CD1c-positive myeloid dendritic cell (primary cell): ENCODE data around the gene CKB.
A peak's percentile ranks its signal among the peaks of the same experiment; 100 is the strongest.

Experiments used
- DNase-seq: peaks from one replicate; pipeline ENCODE4 v3.0.0-alpha.2; 2016; ENCODE audit errors: extremely low spot score

Gene CKB

DNA sequence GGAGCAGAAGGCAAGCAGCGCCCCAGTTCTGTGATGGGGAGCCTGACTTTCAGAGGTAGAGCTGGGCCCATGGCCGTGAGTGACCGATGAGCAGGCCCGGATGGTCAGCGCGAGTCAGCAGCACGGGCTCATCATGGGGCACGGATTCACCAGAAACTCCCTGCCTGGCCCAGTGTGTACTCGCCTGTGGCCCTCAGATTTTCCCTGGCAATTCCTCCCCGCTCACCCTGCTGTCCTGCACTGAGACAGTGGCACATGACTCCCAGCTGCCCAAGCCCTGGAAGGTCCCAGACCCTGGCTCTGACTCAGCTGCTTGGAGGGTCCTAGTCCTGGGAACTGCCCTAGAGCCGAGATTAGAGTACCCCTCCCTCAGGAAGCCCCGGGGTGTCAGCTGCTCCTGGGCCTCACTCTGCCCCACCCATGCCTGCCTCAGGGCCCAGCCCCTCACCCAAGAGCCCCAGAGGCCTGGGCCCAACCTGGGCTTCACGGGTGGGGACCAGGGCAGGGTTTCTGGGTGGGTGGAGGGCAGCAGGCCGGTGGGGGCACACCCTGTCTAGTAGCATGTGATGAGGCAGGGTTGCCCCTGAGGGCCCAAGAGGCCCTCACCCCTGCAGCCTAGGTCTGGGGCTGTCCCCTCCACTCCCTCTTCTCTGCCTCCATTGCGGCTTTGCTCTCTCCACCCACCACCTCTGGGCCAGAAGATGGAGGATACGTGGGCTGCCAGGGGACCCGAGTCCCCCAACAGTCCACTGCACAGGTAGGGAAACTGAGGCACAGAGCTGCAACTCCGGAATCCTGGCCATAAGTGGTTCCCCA, 14.8 kb upstream of the CKB start:
- DNase-seq, result no peak

DNA sequence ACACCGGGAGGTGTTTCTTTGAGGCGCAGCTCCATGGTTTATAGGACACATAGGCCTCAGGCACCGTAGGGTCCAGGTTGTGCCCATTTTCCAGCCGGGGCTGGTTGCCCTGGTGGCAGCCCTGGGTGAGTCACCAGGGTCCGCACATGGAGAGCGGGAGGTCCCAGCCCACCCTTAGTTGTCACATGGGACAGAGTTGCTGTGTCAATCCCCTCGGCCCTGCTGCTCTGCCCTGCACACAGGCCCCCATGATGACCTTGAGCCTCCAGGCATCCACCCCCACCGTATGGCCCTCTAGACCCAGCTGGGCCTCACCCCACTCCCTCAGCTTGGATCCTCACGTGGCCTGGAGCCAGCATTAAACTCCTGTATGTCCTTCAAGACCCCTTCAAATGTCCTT, 14.1 kb upstream of the CKB start:
- DNase-seq, result no peak

DNA sequence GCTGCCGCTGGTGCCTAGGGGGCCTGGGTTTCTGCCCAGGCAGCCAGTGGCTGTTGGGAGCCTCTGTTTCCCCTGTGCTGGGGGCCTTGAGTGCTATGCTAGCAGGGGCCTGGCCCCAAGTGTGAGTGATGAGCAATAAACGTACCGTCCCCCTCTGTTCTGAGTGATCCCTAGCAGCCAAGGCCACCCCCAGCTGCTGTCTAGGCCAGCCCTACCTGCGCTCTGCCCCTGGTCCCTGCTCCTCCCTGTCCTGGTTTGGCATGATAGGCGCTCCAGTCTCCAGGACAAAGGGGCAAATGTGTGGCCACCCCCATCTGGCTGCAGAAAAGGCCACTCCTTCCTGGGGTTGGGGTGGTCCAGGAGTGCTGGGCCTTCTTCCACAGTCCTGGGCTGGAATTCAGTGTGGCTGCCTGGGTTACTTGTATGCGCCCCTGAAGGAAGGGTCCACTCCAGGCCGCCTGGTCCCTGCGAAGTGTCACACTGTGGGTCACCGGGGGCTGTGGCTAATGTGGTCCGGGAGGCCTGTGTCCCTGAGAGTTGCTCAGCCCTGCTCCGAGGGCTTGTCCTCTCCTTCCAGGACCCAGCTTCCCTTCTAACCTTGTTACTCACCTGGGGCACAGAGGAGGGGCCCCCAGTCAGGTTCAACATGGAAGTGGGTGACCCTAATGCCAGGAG, 13.4 kb upstream of the CKB start:
- no peak for DNase-seq

DNA sequence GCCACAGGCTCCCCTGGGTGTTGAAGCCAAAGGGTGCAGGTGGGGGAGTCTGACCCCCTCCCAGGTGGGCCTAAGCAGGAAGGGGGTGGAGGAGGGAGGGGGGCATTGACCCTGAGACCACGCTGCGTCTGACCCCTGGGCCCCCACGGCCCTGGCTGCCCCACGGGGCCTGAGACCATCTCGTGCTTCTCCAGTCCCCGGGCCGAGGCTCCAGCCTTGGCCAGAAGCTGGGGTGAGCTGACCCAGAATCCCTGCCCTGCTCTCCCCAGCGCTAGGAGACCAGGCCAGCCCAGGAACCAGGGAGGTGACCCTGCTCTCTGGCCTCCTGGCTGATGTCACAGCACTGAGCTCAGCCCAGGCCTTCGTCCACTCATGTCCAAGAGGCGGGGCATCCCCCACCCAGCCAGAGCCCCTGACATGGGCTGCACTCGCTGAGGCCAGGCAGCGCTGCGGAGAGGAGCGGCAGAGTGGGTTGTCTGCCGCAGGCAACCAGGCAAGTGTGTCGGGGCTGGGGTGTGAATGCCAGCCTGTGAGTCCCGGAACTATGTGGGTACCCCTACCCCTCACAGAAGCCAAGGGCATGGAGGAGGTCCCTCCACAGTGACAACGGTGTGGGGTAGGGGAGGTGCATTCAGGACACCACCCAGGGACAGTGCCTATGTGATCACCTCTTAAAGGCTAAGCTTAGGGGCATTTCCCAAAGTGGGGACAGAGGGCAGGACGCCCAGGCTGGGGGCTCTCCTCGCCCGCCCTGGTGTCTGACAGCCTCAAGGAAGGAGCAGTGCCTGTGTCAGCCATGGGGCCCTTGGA, 12.7 kb upstream of the CKB start:
- DNase-seq, result no peak

DNA sequence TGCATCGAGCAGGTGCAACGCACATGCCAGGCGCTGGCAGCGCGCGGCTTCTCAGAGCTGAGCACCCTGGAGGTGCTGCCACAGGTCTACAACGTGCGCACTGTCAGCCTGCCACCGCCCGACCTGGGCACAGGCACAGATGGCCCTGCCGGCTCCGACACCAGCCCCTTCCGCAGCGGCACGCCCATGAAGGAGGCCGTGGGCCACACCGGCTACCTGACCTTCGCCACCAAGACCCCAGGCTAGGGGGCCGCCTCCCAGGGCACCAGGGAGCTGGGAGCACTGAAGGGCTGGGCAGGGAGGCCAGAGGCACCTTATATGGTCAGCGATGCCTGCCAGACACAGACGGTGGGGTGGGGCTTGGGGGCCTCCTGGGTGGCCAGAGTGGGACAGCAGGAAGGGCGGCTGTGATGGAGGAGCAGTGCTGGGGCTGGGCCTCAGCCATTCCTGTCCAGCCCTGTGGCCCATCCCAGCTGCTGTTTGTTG, 12.0 kb upstream of the CKB start:
- no peak for DNase-seq

DNA sequence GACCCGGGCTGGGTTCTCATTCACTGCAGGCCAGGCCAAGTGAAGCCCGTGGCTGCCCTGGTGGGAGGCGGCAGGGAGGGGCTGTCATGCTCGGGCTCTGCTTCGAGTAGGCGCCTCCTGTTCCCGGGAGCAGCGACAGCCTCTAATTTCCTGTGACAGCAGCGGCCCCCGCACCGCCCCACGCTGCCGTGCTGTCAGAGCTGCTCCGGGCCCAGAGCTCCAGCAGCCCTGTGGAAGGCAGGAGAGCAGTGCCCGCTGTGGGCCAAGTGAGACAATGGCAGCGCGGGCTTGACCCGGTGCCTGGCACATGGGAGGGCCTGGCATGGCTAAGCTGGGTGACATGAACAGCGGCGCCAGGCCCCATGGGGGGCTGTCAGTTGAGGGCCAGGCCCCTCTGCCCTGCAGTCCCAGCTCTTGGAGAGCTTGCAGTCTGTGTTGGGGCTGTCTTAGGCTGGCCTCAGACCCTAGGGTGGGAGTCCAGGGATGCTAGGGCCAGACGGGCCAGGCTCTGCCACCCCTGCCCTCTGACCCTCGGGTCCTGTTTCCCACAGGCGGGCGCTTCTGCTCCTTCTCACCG, 11.5 kb upstream of the CKB start:
- no peak for DNase-seq

DNA sequence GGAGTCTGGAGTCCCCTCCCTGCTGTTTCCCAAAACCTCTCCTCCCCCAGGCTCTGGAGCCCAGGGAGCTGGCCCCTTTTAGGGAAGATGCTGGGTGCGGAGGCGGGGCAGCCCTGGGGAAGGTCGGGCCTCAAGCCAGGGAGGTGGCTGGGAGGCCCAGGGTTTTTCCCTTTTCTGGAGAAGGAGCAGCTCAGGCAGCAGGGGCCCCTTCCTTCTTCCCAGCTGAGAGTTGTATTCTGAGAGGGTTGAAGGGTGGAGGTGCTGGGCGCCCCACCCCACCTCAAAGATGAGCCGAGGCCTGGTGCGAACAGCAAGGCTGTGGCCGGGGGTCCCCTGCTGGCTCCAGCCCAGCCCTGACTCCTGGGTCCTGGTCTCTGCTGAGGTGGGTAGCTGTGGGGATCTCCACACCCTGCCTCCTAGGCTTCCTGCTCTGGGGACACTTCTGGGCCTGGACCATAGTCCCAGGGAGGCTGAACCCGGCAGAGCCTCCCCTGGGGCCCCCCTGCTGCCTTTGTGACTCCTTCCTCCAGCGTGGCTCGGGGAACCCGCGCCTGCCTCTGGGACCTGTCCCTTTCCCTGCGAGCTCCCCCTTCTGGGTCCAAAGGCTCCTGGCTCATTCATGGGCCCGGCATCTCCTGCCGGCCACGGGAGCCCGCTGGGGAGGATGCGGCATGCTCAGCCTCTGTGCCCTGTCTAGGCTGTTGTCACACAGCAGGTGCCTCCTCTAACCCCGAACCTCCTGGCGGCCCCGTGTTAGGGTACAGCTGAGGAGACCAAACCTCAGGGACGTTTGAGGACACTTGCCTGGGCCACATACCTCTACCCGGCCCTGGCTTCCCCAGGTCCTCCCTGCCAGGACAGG, 10.7 kb upstream of the CKB start:
- DNase-seq, result peak; percentile 29

DNA sequence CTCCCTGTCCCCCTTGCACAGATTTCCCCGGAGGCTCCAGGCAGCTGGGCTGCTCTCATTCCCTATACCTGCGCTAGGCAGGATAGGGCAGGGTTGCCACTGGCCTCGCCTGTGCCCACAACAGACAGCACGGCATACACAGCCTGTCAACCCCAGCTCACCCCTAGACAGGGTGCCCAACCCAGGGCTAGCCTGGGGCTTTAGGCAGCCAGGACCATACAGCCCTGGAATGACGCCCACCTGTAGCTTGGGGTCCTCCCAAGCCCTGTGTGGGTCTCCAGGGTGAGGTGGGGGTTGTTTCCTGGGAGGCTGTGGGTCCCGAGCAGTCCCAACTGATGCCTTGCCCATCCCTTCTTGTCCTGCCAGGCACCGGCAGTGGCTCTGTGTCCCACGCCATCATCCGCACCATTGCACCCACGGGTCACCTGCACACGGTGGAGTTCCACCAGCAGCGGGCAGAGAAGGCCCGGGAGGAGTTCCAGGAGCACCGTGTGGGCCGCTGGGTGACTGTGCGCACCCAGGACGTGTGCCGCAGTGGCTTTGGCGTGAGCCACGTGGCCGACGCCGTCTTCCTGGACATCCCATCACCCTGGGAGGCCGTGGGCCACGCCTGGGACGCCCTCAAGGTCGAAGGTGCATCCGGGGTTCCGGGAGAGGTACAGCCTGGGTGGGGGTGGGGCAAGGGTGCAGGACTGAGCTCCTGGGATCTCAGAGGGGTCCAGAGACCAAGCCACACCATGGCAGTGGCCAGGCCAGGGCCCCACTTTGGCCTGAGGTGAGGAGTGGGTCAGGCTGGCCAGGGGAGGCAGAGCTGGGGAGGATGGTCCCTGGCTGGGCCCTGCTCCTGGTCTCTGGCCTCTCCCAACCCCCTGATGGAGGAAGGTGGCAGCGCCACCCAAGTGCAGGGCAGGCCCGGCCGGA, 9.8 kb upstream of the CKB start:
- no peak for DNase-seq

DNA sequence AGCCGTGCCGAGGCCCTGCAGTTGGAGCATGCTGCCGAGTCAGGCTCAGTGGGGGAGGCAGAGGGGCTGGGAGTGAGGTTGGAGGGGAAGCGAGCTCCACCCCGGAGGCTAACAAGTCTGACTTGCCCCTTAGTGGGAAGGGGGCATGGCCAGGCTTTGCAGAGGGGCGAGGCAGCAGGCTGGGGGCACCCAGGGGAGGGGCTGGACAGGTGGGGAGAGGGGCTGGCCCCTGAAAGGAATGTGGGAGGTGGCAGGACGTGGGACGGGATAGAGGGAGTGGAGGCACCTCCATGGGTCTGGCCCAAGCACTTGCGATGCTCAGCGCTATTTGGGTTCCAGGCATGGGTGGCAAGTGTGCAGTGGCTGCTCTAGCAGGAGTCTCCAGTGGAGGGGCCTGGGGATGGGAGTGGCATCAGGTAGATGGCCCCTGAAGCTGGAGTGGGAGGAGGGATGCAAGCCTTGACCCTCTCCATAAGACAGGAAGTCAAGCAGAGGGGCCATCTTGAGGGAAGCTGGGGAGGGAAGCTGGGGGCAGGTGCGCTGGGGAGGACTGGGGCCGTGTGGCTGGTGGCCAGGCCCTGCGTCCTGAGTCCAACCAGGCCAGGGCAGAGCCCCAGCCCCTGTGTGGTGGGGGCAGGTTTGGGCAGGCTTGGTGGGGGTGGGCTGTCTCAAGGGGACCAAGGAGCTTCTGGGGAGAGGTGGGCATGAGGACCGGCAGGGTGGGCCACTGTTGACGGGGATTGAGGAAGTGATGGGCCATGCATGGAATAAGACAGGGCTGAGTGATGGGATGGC, 9.0 kb upstream of the CKB start:
- no peak for DNase-seq

DNA sequence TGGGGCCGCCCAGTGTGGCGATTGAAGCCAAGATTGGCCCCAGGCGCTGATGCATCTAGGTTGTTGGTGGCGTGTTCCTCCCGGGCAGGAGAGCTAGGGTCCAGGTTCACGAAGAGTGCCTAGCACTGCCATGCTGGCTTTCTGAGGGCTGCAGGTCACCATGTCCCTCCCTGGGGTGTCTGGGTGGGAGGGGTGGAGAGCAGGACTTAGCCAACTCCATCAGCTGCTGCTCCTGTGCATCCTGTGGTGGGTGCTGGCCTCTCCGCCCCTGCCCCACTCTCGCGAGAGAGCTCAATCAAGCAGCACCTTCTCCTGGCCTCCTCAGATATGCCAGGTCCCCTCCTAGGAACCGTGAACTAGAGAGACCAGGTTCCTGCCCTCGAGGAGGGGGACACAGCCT, 8.2 kb upstream of the CKB start:
- DNase-seq, result no peak

DNA sequence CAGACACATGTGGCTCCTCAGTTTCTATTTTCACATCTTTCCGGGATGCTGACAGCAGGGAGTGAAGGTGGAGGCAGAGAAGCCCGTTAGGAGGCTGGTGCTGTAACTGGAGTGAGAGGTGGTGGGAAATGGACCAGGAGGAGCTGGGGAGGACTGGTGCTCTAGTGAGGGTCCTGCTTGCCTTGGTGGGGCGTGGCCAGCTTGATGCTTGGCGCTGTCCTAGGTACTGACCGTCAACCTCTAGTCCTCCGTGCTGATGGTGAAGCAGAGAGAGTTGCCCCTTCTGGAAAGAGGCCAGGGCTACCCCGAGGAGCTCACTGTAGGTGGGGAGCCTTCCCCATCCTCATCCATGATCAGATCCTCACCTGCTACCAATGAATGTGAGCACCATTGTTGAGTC, 7.8 kb upstream of the CKB start:
- no peak for DNase-seq

DNA sequence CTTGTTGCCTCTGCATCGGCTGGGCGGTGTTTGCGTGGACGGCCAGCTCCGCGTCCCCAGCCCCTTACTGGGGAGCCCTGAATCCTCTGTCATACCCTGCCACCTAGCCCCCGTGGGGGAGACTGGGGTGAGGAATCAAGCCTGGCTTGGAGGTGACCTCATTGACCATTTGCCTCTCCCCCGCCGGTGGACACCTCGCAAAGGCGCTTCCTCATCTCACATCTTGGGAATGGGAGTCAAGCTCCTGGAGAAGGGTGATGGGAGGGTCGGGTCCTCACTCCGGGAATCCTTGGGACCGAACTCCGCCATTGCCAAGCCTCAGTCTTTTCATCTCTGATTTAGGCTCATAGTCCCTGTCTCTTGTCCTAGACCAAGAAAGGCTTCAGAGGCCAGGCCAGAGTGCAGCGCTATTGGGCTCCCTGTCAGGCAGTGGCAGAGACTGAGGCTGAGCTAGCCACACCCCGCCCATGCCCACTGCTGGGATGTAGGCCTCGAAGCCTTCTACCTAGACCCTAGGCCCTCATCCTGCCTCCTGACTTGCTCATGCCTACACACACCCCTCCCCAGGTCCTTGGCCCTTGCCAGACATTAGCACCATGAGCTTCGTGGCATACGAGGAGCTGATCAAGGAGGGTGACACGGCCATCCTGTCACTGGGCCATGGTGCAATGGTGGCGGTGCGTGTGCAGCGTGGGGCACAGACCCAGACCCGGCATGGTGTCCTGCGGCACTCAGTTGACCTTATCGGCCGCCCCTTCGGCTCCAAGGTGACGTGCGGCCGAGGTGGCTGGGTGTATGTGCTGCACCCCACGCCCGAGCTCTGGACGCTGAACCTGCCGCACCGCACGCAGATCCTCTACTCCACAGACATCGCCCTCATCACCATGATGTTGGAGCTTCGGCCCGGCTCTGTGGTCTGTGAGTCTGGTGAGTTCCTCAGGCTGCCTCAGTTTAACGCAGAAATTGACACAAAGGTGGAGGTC, 7.0 kb upstream of the CKB start:
- DNase-seq, result no peak

DNA sequence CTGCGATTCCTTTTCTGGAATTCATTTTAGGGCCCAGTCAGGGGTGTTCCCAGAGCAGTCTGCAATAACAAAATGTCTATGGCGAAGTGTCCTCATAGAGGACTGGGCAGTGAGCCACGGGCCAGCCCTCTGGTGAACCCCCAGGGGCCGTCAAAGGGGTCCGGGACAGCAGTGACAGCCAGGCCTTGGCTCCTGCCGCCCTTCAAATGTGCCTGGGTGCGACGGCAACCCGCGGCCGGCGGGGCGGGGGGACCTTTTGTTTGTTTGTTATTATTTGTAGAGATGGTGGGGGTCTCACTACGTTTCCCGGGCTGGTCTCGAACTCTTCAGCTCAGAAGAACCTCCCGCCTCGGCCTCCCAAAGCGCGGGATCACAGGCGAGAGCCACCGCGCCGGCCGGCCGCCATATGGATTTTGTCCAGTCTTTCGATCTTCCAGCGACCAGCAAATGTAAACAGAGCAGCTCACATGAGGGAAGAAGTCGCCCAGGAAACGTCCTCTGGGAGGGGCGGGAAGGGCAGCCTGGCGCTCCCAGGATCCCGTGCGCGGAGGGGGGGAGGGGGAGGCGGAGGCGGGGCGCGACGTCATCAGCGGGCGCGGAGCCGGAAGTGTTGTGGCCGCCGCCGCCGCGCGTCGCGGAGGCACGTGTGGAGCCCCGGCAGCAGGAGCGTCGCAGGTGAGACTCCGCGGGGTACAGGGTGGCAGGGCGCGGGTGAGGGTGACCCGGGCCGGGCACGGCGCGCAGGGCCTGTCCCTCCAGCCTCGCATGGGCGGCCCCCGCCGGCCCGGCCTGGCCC, 6.2 kb upstream of the CKB start, which contains the start of gene TRMT61A:
Gene TRMT61A, plus strand, starts transcription at position 610 of the 796 bp plus-strand sequence. CDS start 783 bp downstream, outside the sequence.
- DNase-seq, result peak; percentile 90

DNA sequence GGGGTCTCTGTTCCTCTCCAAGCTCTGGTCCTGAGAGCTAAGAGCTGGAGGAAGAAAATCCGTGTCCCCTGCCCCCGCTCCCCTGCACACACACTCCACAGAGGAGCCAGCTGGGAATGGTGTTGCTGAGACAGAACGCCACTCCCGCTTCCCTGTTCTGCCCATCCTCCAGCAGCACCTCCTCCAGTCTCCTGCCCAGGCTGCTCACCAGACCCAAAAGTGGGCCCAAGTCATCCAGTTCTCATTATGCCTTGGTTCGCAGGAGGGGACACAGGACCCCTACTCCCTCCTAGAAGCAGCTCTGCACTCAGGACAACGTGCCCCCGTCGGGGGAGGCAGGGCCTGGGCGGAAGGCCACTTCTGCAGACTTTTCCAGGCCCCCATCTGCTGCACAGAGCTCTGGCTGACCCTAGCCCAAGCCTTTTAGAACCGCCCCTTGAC, 5.5 kb upstream of the CKB start:
- no peak for DNase-seq

DNA sequence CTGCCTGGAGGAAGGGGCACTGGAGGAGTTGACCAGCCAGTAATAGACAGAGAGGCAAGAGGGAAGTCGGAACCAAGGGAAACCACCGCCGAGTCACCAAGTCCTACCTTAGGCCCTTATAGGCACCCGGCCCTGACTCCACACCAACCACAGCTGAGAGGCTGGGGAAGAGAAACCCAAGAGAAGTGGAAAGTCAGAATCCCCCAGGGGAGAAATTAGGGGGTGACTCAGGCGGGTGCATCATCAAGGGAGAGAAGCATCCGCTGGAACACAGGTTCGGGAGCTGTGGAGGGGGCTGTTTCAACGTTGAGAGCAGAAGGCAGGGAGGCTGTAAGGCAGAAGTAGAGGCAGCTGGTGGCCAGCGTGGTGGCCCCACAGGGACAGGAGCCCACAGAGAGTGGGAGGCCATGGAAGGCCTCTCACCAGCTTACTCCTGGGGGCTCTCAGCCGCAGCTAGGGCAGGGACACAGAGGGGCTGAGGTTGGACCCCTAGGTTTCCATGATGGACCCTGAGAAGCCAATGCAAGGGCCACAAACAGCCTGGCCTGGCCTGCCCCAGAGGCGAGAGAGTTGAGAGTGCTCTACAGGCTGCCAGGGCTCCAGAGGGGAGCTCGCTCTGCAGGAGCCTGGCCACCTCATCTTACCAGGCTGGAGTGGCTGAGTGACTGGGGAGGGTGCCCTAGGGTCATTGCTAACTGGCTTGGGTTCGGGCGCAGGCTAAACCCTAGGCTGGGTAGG, 4.9 kb upstream of the CKB start:
- DNase-seq, result peak; percentile 79

DNA sequence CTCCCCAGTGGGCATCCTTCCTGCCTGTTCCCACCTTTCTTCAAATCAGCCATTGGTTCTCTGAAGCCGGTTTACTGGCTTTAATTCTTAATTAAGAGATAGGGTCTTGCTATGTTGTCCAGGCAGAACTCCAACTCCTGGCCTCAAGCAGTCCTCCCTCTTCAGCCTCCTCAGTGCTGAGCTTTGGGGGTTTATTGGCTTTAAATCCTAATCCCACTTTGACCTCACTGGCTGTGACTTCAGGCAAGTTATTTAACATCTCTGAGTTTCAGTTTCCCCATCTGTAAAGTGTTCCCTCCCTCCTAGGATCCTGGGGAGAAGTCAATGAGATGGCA, 4.3 kb upstream of the CKB start:
- no peak for DNase-seq
